GM12878 (cell line): ENCODE measurements around the gene TFCP2L1. TPM values are rescaled to one million over a fixed set of nuclear protein-coding genes. Genes with fewer than 3 reads are reported as not detected.

Experiments used
- ATAC-seq: fragments of 200-7000 bp; cut with Tn5 transposase; 3 replicates; pipeline ENCODE4 v1.9.1; 2020; ENCODE audit warnings: mild to moderate bottlenecking, moderate library complexity
- BruUV-seq: library from RNA; stranded (reverse); fragments of 400-500 nt; replicated peaks from 2 replicates; lab custom pipeline; 2021; lab: Mats Ljungman, UMichigan
- CTCF ChIA-PET: fragments of 300-600 bp; sonication (Branson Sonifier 250); formaldehyde crosslinking; extraction: SDS; loops from one replicate; lab custom pipeline; 2021; ENCODE audit warnings: inconsistent platforms; lab: Yijun Ruan, JAX
- POLR2A ChIA-PET: fragments of 350-600 bp; formaldehyde crosslinking; extraction: SDS; loops from one replicate; lab custom pipeline; 2021; ENCODE audit warnings: inconsistent platforms; lab: Charles Lee
- RAD21 ChIA-PET: fragments of 300-600 bp; sonication (Branson Sonifier 250); formaldehyde crosslinking; loops from one replicate; lab custom pipeline; 2023; ENCODE audit warnings: antibody characterized with exemption; ENCODE audit not compliant: unreplicated experiment; lab: Charles Lee
- SMC1A ChIA-PET: fragments of 300-600 bp; sonication (Branson Sonifier 250); formaldehyde crosslinking; loops from one replicate; lab custom pipeline; 2023; ENCODE audit not compliant: unreplicated experiment, uncharacterized antibody; lab: Charles Lee
- DNase-seq: peaks from one replicate; pipeline ENCODE4 v3.0.0-alpha.2; 2011; ENCODE audit warnings: low read depth, low spot score
- FAIRE-seq: peaks from 3 replicates; lab custom pipeline; 2011; peaks lifted over from hg19 to GRCh38; lab: Jason Lieb, UNC
- H2AFZ ChIP-seq: 2 replicates; pipeline ENCODE4 v1.6.0; 2011; ENCODE audit warnings: low read depth, low read length, control low read depth; ENCODE audit not compliant: control insufficient read depth
- H3K27ac ChIP-seq: 2 replicates; pipeline ENCODE4 v1.5.1; 2011; ENCODE audit warnings: control low read depth; ENCODE audit not compliant: control insufficient read depth, insufficient read depth
- H3K27me3 ChIP-seq, 2 experiments: replicated peaks in 1 of 2; 2 replicates each; pipeline versions ENCODE4 v1.6.0 to v1.6.1; 2011; ENCODE audit warnings: low read length in 1 of 2; ENCODE audit not compliant: control insufficient read depth in 2 of 2, insufficient read depth in 2 of 2
- H3K36me3 ChIP-seq, 2 experiments: 2 replicates each; pipeline ENCODE4 v1.5.1; 2011; ENCODE audit warnings: low read length in 1 of 2; ENCODE audit not compliant: control insufficient read depth in 2 of 2, insufficient read depth in 2 of 2
- H3K4me1 ChIP-seq: 2 replicates; pipeline ENCODE4 v1.6.1; 2011; ENCODE audit warnings: mild to moderate bottlenecking, low read length, moderate library complexity, mixed read lengths; ENCODE audit not compliant: control insufficient read depth, insufficient read depth
- H3K4me2 ChIP-seq: 2 replicates; pipeline ENCODE4 v1.6.0; 2011; ENCODE audit warnings: control low read depth; ENCODE audit not compliant: control insufficient read depth, insufficient read depth
- H3K4me3 ChIP-seq: fragments of 200-600 bp; sonication (generic); 2 replicates; pipeline ENCODE4 v1.5.1; 2016
- H3K79me2 ChIP-seq: 2 replicates; pipeline ENCODE4 v1.6.0; 2011; ENCODE audit warnings: low read length; ENCODE audit not compliant: control insufficient read depth, insufficient read depth
- H3K9ac ChIP-seq: 2 replicates; pipeline ENCODE4 v1.8.0; 2011; ENCODE audit warnings: low read length, control low read depth, mixed read lengths; ENCODE audit not compliant: control insufficient read depth, insufficient read depth
- H3K9me3 ChIP-seq: replicated peaks from 3 replicates; pipeline ENCODE4 v1.5.1; 2011; ENCODE audit warnings: mild to moderate bottlenecking, low read length; ENCODE audit not compliant: control insufficient read depth, insufficient read depth
- H4K20me1 ChIP-seq: 2 replicates; pipeline ENCODE4 v1.6.0; 2011; ENCODE audit not compliant: control insufficient read depth, insufficient read depth
- GABPA ChIP-seq: IDR thresholded peaks from 2 replicates; pipeline ENCODE4 v1.6.1; 2014; ENCODE audit warnings: antibody characterized with exemption, low read depth, mild to moderate bottlenecking, inconsistent platforms
- SUPT20H ChIP-seq: IDR thresholded peaks from 2 replicates; pipeline ENCODE4 v1.6.1; 2011; ENCODE audit warnings: low read depth, mild to moderate bottlenecking, low read length, moderate library complexity, borderline replicate concordance; ENCODE audit not compliant: control insufficient read depth
- ZBTB4 ChIP-seq: fragments of 450-650 bp; formaldehyde crosslinking; IDR thresholded peaks from 2 replicates; pipeline ENCODE4 v1.4.0; 2022; ENCODE audit warnings: mild to moderate bottlenecking, moderate library complexity
- WGBS: methylation state at CpG from one replicate; pipeline ENCODE4 v1.1.6; 2016; ENCODE audit warnings: low lambda C conversion rate; ENCODE audit not compliant: insufficient replicate concordance, insufficient coverage; ENCODE audit errors: missing lambda C conversion rate; 5-methylcytosine and 5-hydroxymethylcytosine counted together
- in situ Hi-C: fragments of 300-500 bp; cut with MboI; formaldehyde crosslinking; loops from 9 replicates; pipeline ENCODE4 v1.14.3; 2018; ENCODE audit warnings: mixed read lengths
- intact Hi-C: fragments of 100-400 bp; cut with micrococcal nuclease; formaldehyde crosslinking; loops from one replicate; pipeline ENCODE4 v1.14.2; 2022; ENCODE audit not compliant: unreplicated experiment
- polyA plus RNA-seq, 11 experiments: library from polyadenylated mRNA; depleted of rRNA in 4 of 11; unstranded in 6 of 11; stranded (reverse) in 5 of 11; fragments of >200 nt; fragmentation: Nextera tagmentation in 4 of 11; fragmentation: Illumina TruSeq in 1 of 11; extraction: Ambion mirVana in 4 of 11; extraction: Trizol in 1 of 11; gene quantifications; 1 replicate in 1 of 11; 2 replicates in 10 of 11; pipeline versions ENCODE4 v1.2.1 to v1.2.3, GENCODE V29; 2011 to 2016; ENCODE audit warnings: inconsistent platforms in 2 of 11, missing spikeins in 2 of 11, low read depth in 1 of 11
- total RNA-seq, 4 experiments: library from RNA; depleted of rRNA in 3 of 4; stranded (reverse); fragments of >200 nt in 3 of 4; fragmentation: Illumina TruSeq in 1 of 4; extraction: Trizol in 1 of 4; gene quantifications; 2 replicates each; pipeline versions ENCODE4 v1.2.1 to v1.2.3, GENCODE V29; 2013 to 2021

TFCP2L1 gene
- total and polyA plus RNA-seq, 10 of the 15 experiments (the other 5 are each of a cell fraction or from before 2014, with no cell fraction given) = 0.02 to 0.21 (median 0.09) TPM; not detected in 1

DNA sequence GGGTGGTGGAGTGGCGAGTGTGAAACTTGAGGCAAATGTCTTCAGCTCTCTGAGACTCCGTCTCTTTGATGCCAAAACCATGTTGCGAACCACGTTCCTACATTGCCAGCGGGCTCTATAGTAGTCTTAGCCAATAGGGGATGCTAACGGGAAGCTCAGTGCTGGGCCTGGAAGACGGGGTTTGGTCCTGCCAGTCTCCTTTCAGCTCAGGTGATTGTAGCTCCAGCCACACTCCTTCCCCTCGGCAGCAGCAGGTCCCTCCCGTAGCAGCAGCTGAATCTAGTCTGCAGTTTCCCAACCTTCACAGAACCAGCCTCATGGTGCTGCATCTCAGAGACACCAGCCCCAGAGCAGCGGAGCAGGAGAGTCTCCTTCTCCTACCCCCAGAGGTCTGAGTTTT lies 109.7 kb downstream of the TFCP2L1 start:
- ChIA-PET RAD21 (interaction anchor here (0.6 kb wide), 1 partner anchor 31 kb away, joined by 3 read pairs; no protein-coding TSS in a partner anchor), SMC1A (no interaction called here), POLR2A (no interaction called here), CTCF (no interaction called here)
- Histone ChIP-seq H3K27ac (no peak overlapping the region), H3K4me3 (no peak overlapping the region), H3K4me1 (no peaks in the 10 kb centered on the region), H2AFZ (no peak overlapping the region), H3K36me3 (no peaks in the 10 kb centered on the region), H3K27me3 (peaks cover 0 to 2% of the 10 kb centered on the region in 2 experiments; a peak in 2 of 4 replicates), H3K9me3 (no peaks in the 10 kb centered on the region), H3K9ac (no peak overlapping the region), H3K79me2 (no peaks in the 10 kb centered on the region), H4K20me1 (no peaks in the 10 kb centered on the region), H3K4me2 (no peak overlapping the region)
- FAIRE-seq (no peak), DNase-seq (no peak), ATAC-seq (no peak)
- TF ChIP-seq GABPA (no peak), ZBTB4 (no peak)
- 32% methylated on average over 10 of the region's 10 CpGs for WGBS
- intact Hi-C loops = no loop called here
- in situ Hi-C loops = no loop called here
- no TSS peak for BruUV-seq

GRCh38 chr2:121173806-121174205 lies 111.2 kb downstream of the TFCP2L1 start:
- ChIA-PET SMC1A (no interaction called here), POLR2A (no interaction called here), RAD21 (no interaction called here), CTCF (no interaction called here)
- ATAC-seq (no peak), DNase-seq (no peak), FAIRE-seq (no peak)
- H3K27me3 ChIP-seq = peaks cover 0 to 2% of the 10 kb centered on the region in 2 experiments; a peak in 2 of 4 replicates
- 34% methylated on average over 10 of the region's 10 CpGs for WGBS
- intact Hi-C loops = no loop called here
- H4K20me1 ChIP-seq = no peaks in the 10 kb centered on the region
- H2AFZ ChIP-seq = no peak overlapping the region
- H3K27ac ChIP-seq = no peak overlapping the region
- no peak overlapping the region for H3K9ac ChIP-seq
- H3K4me3 ChIP-seq = no peak overlapping the region
- BruUV-seq = no TSS peak
- H3K36me3 ChIP-seq = no peaks in the 10 kb centered on the region
- H3K79me2 ChIP-seq = no peaks in the 10 kb centered on the region
- TF ChIP-seq SUPT20H = no peak
- H3K9me3 ChIP-seq = no peaks in the 10 kb centered on the region
- in situ Hi-C loops = no loop called here
- H3K4me1 ChIP-seq = no peaks in the 10 kb centered on the region
- no peak overlapping the region for H3K4me2 ChIP-seq
